Stimulated activated CD8-positive, alpha-beta memory T cell treated with anti-CD3 and anti-CD28 coated beads, Interleukin-7, amount 100 ng/mL, for 1 hour (primary cell): Measurements from ENCODE around the gene HTRA3.

ENCODE experiments used
- DNase-seq, 2 donors: peaks; one replicate each; pipeline ENCODE4 v3.0.0-alpha.2; 2020; ENCODE audit warnings: low read depth in 2 of 2

HTRA3 gene

DNA sequence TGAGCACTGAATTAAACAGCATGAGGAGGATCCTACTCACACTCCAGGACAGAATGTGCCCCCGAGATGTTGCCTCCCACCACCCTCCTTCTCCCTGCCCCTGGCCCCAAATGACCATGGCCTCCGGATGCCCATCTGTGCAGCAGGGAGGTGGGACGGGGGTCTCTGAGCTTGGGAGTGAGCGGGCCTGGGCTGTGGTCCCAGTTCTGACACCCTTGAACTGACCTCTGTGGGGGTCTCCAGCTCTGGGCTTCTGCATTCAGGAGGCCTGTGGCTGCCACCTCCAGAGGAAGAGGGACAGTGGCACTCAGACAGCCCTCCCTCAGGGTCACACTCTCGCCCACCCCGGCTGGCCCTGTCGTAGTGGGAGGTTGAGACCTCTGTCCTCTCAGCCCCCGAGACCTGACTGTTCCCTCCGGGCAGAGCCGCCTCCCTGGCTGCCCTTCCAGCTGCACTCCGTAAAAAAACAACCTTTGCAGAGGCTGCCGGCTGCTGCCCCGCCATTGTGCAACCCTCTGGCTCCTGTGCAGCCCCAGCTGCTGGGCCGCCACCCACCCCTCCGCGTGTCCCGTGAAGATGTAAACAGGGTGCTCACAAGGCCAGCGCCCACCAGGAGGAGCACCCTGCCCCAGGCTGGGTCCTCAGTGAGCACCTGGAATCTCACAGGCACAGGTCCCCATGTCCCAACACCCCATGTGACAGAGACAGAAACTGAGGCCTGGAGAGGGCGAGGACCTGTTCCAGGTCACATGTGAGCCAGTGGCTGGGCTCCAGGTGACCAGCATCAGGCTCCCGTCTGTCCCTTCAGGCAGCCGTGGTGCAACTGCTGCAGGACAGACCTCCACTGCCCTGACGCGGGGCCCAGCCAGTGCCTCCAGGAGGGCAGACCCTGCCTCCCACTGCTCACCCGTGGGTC is 39.6 kb downstream of the HTRA3 start:
- DNase-seq = no peak

DNA sequence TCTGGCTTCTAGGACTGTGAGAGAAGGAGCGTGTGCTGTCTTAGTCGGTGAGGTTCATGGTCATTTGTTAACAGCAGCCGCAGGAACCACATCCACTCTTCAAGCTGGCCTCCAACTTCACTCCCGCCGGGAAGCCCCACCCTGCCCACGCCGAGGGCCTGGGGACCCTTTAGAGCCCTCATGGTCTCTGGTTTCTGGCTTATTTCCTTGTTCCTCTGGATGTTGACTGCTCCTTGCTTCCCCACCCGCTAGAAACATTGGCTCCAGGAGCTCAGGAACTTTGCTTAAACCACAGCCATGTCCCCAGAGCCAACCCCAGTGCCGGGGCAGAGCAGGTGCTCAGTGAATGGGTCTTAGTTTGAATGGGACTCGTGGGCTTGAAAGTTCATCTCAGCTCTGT is 40.8 kb downstream of the HTRA3 start:
- no peak for DNase-seq

DNA sequence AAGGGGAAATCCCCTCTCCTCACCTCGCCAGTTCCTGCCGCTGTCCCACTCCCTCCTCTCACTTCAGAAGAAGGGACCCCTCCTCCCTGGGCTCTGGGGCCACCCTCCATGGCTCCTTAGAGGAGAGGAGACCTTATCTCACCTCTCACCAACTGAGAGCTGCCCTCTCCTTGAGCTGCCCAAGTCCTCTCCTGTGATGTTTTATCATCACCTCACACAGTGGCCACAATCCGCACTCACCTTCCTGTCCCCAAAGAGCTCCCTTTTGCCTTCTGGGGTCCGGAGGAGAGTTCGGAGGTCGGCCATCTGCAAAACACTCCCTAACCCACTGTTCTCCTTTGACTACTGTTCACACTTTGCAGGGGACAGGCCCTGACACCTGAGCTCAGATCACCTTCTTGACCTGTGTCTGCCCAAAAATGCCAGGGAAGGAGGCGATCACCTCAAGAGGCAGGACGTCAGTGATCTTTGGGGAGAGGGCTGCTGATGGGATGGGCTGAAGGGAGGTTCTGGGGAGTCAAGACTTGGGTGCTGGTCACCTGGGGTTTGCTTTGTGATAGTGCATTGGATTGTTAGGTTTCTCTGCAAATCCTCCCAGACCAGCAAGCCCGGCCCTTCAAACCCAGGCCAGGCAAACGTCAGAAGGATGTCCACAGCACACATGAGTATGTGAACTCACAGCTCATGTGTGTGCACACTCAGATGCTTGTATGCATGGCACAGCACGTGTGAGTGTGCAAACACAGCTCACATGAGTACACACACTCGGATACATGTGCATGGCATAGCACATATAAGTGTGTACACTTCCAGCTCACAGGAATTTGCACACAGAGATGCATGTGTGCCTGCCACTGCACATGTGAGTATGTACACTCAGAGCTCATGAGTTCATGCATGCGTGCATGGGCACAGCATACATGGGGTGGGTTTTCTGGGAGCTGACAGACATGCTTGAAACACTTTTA is 41.8 kb downstream of the HTRA3 start:
- no peak for DNase-seq

DNA sequence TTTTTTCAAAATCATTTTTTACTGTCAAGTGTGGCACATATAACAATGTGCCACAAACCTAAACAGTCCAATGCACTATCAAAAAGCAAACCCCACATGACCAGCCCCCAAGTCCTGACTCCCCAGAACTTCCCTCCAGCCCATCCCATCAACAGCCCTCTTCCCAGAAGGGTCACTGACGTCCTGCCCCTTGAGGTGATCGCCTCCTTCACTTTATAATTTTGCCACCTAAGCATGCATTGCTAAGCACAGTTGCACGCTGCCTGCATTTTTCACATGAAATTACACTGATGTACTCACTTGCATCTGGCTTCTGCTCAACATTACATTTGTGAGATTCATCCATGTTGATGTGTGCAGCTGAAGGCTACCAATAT is 42.5 kb downstream of the HTRA3 start:
- DNase-seq = no peak

DNA sequence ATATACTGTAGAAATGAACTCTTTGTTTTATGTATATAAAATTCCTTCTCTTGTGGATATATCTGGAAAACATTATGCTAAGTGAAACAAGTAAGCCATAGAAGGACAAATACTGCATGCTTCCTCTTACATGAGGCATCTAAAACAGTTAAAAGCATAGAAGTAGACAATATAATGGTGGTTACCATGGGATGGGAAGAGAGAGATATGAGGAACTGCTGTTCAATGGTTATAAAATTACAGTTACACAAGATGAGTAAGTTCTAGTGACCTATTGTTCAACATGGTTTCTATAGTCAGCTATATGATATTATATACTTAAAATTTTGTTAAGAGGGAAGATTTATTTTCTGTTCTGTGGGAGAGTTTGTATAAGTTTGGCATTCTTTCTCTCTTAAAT is 43.4 kb downstream of the HTRA3 start:
- DNase-seq = no peak

DNA sequence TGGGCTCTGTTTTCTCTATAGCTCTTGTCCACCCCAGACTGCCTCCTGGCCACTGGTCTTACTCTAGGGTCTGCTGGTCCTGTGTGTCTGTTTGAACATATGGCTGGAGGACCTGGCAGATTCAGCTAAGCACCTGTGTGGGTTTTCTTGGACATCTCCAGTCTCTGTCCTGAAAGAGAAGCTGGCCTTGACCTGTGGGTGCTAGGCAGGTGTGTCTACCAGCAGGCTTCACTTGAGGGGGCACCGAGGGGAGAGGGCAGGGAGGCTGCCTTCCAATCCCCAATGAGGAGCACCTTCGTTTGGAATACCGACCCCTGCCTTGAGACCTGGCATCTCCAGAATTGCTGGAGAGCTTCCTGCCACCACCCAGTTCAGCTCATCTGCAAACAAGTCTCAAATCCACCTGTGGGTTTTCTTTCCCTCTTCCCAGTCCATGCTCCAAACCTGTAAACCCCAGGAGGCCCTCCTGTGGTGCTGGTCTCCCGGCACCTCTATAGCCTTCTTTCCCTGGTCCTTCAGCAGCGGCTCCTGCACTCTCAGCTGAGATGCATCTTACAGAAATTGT is 45.2 kb downstream of the HTRA3 start:
- no peak for DNase-seq

DNA sequence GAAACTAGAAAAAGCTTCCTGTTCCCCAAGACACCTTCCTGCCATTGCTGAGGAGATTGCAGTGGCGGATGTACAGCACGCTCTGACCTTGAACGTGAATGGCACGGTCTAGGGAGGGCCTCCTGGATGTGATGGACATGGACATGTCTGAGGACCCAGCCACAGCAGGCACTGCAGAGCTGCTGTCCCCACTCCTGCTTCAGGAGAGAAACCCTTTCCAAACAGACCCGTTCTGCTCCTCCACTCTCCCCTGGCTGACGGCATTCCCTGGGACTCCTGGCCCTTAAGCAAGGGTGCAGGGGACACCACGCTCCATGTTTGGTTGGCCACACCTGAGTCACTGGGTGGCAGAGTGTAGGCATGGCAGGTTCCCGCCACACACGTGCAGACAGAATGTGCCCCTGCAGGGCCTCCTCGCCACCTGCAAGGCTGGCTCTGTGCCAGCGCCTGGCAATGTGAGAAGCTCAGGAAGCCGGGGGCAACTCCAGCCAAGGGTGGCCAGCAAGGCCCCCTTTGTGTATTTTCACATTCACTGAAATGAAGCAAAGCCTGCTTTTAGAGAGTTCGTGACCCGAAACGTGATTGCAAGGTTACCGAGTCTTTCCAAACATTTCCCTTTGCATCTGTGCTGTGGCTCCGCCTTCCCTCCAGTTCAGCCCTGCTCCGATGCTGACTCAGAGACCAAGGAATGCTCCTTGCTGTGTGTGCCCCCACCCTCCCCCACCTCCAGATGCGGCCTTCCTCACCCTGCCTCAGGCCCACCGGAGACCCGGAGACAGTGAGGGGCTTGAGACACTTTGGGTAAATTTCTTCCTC is 46.1 kb downstream of the HTRA3 start:
- DNase-seq = no peak

DNA sequence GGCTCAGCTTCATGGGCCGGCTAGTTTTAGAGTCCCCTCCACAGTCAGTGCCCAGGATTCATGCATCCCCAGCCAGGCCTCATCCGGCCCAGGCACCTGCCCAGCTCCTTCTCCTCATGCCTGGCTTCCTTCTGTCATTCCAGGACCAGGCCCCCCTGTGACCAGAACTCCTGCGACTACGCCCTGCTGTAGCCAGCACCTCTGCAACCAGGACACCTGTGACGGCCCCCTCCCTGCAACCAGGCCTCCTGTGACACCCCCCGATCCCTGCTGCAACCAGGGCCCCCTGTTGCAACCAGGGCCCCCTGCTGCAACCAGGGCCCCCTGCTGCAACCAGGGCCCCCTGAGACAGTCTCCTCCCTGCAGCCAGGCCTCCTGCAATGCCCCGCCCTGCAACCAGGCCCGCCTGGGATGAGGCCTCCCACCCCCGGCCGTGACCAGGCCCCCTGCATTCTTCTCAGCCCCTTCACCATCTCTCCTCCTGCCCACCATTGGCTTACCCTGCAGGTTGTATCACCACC is 46.8 kb downstream of the HTRA3 start:
- DNase-seq = no peak

DNA sequence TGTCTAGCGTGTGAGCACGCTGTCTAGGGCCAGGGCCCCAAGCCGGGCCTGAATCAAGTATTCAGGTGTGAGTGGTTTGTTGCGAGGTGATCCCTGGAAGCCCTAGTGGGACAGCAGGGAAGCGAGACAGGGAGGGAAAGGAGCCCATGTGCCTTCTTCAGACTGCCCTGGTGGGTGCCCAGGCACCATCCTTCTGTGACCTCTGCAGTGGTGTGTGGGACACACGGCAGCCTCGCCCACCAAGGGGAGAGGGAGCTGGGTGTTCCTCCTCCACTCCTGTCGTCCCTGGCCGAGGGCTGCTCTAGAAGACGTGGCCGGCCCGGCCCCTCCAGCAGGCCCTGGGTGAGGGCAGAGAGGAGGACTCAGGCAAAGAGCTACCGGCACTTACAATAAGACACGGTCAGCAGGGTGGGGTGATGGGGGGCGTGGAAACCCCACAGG is 47.4 kb downstream of the HTRA3 start:
- DNase-seq = no peak

DNA sequence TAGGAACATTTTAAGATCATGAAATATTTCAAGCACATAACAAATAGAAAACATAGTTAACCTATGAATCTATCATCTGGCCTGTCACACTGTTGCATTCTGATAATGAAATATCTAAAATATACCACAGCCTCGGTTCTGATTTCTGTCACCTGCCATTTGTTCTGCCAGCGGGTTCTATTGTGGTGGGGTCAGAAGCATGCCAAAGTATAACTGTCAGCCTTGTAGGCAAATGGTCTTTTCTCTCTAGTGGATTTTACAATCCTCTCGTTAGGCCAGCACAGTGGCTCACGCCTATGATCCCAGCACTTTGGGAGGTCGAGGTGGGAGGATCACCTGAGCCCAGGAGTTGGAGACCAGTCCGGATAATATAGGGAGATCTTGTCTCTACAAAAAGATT is 47.9 kb downstream of the HTRA3 start:
- DNase-seq = no peak

DNA sequence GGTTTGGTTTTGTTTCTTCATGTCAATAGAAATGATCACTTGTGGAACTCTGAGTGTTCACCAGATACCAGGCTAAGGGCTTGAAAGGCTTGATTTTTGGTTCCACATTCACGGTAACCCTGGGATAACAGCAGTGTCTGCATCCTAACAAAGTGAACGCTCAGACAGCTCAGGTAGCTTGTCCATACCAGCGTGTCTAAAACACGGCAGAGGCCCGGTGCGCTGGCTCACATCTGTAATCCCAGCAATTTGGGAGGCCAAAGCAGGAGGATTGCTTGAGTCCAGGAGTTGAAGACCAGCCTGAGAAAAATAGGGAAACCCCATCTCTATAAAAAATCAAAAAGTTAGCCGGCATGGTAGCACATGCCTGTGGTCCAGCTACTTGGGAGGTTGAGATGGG is 49.0 kb downstream of the HTRA3 start:
- DNase-seq = no peak

DNA sequence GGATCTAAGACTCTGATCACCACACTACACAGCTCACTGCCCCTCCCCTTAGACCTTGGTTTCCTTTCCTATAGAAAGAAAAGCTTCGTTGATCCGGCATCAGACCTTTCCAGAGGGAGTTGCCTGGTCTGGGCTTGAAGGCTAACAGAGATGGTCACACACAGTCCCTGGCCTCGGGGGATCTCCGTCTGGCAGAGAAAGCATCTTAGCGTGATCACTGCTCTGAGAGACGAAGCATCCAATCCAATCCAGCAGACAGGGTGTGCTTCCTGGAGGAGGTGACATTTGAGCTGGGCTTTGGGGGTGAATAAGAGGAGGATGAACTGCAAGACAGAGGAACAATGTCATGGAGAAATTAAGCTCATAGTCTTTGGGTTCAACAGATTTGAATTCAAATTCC is 49.5 kb downstream of the HTRA3 start:
- no peak for DNase-seq

DNA sequence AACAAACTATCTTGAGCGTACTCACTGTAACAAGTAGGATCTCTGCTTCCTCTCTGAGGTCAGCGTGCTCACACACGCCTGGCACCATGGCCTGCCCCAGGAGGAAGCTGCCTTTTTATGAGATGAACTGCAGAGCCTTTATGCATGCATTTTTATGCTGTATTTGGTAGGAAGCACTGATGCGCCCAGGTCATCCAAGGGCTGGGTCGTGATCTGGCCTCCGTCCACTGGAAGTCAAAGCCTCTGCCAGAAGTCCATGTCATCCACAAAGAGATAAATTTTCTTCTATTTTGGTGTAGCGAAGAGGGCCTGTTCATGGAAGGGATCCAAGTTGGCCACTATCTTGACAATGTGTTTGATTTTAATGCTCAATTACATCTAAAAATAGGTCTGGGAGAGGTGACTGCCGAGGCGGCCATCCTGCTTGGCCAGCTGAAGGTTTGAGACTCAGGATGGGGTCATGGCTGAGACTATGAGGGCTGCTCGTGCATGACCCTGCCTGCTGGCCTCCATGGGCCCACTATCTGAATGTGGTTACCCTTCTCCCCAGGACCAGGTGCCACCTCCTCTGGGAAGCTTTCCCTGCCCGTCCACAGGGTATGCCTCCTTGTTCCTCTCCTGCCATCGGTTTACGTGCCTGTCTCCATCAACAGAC is 50.3 kb downstream of the HTRA3 start:
- DNase-seq = no peak

DNA sequence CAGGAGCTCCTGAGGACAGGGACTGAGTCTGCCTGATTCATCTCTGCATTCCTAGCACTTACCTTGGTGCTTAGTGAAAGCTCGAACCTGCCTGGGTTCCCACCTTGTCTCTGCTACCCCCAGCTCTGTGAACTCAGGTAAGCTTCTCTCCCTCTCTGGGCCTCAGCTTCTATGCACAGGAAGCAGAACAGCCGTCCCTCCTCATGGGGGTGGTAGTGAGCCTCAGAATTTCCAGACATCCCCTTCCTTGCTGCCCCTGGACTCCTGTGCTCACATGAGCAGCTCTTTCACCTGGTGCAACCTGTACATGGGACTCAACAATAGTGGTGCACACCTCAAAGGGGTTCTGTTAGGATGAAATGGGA is 50.8 kb downstream of the HTRA3 start:
- DNase-seq = no peak

DNA sequence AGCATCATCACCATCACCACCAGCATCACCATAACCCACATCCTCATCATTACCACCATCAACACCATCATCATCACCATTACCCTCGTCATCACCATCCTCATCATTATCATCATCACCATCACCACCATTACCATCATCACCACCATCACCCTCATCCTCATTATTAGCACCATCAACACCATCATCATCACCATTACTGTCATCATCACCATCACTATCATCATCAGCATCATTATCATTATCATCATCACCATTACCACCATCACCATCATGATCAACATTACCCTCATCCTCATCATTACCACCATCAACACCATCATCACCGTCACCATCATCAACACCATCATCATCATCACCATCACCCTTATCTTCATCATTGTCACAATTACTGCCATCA is 51.7 kb downstream of the HTRA3 start:
- no peak for DNase-seq

DNA sequence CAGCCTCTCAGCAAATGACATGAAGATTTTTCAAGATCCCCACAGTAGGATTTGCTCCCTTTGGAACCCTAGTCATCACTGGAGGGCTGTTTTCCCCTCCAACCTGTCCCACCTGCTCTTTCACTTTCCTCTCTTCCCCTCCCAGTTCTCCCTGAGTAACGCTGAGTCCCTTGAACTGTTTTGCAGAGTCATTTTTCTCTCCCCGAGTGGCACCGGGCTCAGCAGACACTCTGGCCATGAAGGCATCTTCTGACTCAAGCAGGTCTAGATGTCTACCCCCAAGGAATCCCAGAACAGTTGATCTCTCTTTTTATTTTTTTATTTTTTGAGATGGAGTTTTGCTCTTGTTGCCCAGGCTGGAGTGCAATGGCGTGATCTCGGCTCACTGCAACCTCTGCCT is 52.2 kb downstream of the HTRA3 start:
- no peak for DNase-seq

DNA sequence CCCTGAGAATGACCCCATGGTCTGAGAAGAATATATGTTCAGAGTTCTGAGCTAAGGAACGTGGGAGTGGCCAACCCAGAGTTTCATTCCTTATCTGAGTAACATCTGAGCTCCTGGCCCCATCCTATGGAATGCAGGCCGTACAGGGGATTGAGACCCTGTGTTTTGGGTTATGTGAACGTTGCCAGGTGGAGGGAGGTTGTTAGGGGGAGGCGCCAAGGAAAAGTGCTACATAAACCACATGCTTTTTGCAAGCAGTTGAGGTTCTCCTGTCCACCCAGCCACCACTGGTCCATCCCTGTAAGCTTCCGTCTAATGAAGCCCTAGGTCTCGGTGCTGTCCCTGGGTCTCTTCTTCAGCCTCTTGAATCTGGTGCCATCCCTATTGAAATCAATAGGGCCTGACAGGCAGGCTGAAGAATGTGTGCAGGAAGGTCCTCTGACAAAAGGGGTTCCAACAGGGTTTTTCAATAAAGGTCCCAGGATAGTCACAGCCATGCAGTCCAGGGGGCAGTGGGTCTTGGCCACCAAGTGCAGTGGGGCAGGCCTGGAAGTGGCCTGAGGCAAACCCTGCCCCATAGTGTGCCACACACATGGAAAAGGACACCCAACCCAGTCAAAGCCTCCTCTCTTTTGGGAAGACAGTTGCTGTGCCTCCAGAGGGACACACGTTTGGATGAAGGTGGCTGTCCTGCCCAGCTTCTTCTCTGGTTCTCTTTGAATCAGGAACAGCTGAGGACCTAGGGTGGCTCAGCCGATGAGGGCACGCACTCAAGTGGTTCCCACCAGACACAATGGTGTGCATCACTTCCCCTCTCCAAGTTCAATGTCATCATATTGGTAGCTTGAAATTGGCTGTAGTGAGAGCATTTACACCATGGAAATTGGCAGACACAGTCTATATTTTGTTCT is 53.5 kb downstream of the HTRA3 start:
- no peak for DNase-seq

DNA sequence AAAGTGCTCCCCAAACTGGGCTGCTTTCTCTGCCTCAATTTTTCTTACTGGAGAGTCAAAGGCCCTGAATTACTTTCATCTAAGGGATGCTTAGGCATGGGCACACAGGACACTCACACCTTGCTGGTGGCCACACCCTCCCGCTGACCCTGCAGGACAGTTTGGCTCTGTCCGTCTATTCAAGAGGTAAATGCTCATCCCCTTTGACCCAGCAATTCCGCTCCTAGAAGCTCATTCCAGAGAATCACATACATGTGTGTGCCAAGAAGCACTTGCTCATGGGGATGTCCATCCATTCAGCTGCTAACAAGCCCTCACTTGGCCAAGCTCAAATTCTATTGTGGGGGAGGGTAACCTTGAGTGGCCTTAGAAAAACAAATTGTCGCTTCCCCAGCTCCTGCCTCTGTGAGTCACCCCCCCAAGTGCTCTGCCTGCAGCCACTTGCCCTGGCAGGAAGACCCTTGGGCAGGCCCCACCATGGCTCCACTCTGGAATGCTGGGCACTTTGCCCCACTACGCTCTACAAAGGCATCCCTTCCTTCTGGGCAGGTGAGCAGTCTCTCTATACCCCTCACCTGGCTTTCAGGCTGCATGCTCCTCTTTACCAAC is 54.5 kb downstream of the HTRA3 start:
- DNase-seq = no peak

DNA sequence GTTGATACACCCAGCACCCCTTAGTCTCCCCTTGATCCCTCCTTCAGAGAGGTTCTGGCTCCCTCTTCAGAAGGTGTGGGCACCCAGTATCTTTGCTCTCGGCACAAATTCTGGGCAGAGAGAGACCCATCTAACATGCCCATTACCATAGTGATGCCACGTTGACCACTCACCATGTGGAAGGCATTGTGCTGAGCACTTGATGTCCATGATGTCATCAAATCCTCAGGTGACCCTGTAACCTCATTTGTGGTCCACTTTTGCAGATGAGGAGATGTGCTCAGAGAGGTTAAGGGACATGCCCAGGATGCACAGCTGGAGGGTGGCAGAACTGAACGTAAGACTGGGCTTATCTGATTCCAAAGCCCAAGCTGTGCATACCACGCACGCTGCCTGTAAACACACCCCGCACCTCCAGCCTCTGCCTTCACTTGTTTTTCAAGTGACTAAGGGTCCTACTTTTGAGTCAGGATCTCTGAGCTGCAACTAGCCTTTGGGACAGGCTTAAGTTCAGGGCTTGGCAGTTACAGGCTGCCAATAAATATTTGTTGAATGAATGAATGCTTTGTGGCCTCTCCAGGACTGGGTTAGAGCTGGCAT is 55.2 kb downstream of the HTRA3 start:
- DNase-seq = no peak
